Measurements from ENCODE around the gene POLD1. TPM values are rescaled to one million over a fixed set of nuclear protein-coding genes. Genes with fewer than 3 reads are reported as not detected.
A peak's percentile ranks its signal among the peaks of the same experiment; 100 is the strongest.

The POLD1 gene
- total RNA-seq, 2 experiments from 2014 or later: 119 to 233 TPM

- ChIA-PET CTCF (ENCODE audit: unreplicated experiment) (no interaction called here), POLR2A (no interaction called here)
- Histone ChIP-seq H2AFZ (ENCODE audit: low read length) (no peak overlapping the region), H3K4me2 (ENCODE audit: low read length) (no peak overlapping the region), H3K4me3 (ENCODE audit: low read depth, low read length, poor library complexity, severe bottlenecking) (no peak overlapping the region), H3K9me3 (ENCODE audit: low read length) (no peaks in the 10 kb centered on the region), H3K36me3 (ENCODE audit: insufficient read depth, low read length) (no peaks in the 10 kb centered on the region), H3K79me2 (ENCODE audit: insufficient read depth, low read depth, low read length) (no peaks in the 10 kb centered on the region), H4K20me1 (ENCODE audit: insufficient read depth, low read length) (no peaks in the 10 kb centered on the region), H3K4me1 (ENCODE audit: insufficient read depth, low read length, poor library complexity, severe bottlenecking) (peaks cover 25% of the 10 kb centered on the region), H3K9me2 (ENCODE audit: insufficient read depth, low read length) (no peaks in the 10 kb centered on the region), H3K27ac (ENCODE audit: low read depth, low read length, poor library complexity, severe bottlenecking) (no peak overlapping the region)
- intact Hi-C loops (cut with micrococcal nuclease; ENCODE audit: unreplicated experiment): no loop called here
- no peak for TF ChIP-seq EZH2phosphoT487 (IDR thresholded peaks at IDR 0.05; ENCODE audit: borderline replicate concordance, low read depth, low read length)
- no peak for TF ChIP-seq CTCF (conservative IDR thresholded peaks at IDR 0.05; ENCODE audit: low read length)
- DNase-seq (ENCODE audit: low spot score): no peak
- no TSS peak for BruUV-seq (replicated peaks)
These were observed 74.4 kb downstream of the POLD1 start for GRCh38 chr19:50458396-50459066.

GRCh38 chr19:50459067-50459456 lies 74.9 kb downstream of the POLD1 start:
- no peak for TF ChIP-seq EZH2phosphoT487 (IDR thresholded peaks at IDR 0.05; ENCODE audit: borderline replicate concordance, low read depth, low read length)
- TF ChIP-seq CTCF (conservative IDR thresholded peaks at IDR 0.05; ENCODE audit: low read length): no peak
- ChIA-PET POLR2A (no interaction called here), CTCF (ENCODE audit: unreplicated experiment) (no interaction called here)
- Histone ChIP-seq H3K9me2 (ENCODE audit: insufficient read depth, low read length) (no peaks in the 10 kb centered on the region), H3K4me1 (ENCODE audit: insufficient read depth, low read length, poor library complexity, severe bottlenecking) (peaks cover 25% of the 10 kb centered on the region), H3K9me3 (ENCODE audit: low read length) (no peaks in the 10 kb centered on the region), H3K4me2 (ENCODE audit: low read length) (no peak overlapping the region), H3K4me3 (ENCODE audit: low read depth, low read length, poor library complexity, severe bottlenecking) (no peak overlapping the region), H2AFZ (ENCODE audit: low read length) (no peak overlapping the region), H4K20me1 (ENCODE audit: insufficient read depth, low read length) (no peaks in the 10 kb centered on the region), H3K27ac (ENCODE audit: low read depth, low read length, poor library complexity, severe bottlenecking) (no peak overlapping the region), H3K36me3 (ENCODE audit: insufficient read depth, low read length) (no peaks in the 10 kb centered on the region), H3K79me2 (ENCODE audit: insufficient read depth, low read depth, low read length) (no peaks in the 10 kb centered on the region)
- DNase-seq (ENCODE audit: low spot score): no peak
- BruUV-seq (replicated peaks): no TSS peak
- intact Hi-C loops (cut with micrococcal nuclease; ENCODE audit: unreplicated experiment): no loop called here

GRCh38 chr19:50459638-50460037 lies 75.5 kb downstream of the POLD1 start:
- ChIA-PET CTCF (ENCODE audit: unreplicated experiment) (interaction anchor here (0.6 kb wide), 1 partner anchor 24 kb away, joined by 3 read pairs; no protein-coding TSS in a partner anchor), POLR2A (no interaction called here)
- no peaks in the 10 kb centered on the region for H3K36me3 ChIP-seq (ENCODE audit: insufficient read depth, low read length)
- H3K4me1 ChIP-seq (ENCODE audit: insufficient read depth, low read length, poor library complexity, severe bottlenecking): peaks cover 25% of the 10 kb centered on the region
- H3K9me2 ChIP-seq (ENCODE audit: insufficient read depth, low read length): no peaks in the 10 kb centered on the region
- H3K4me3 ChIP-seq (ENCODE audit: low read depth, low read length, poor library complexity, severe bottlenecking): peak overlapping the region; percentile 26
- no peaks in the 10 kb centered on the region for H3K79me2 ChIP-seq (ENCODE audit: insufficient read depth, low read depth, low read length)
- DNase-seq (ENCODE audit: low spot score): no peak
- H3K4me2 ChIP-seq (ENCODE audit: low read length): peak overlapping the region; percentile 56
- H3K27ac ChIP-seq (ENCODE audit: low read depth, low read length, poor library complexity, severe bottlenecking): peak overlapping the region; percentile 81
- H3K9me3 ChIP-seq (ENCODE audit: low read length): no peaks in the 10 kb centered on the region
- peak overlapping the region; percentile 47 for H2AFZ ChIP-seq (ENCODE audit: low read length)
- H4K20me1 ChIP-seq (ENCODE audit: insufficient read depth, low read length): no peaks in the 10 kb centered on the region
- TF ChIP-seq CTCF (conservative IDR thresholded peaks at IDR 0.05; ENCODE audit: low read length): no peak
- no peak for TF ChIP-seq EZH2phosphoT487 (IDR thresholded peaks at IDR 0.05; ENCODE audit: borderline replicate concordance, low read depth, low read length)
- intact Hi-C loops (cut with micrococcal nuclease; ENCODE audit: unreplicated experiment): no loop called here
- BruUV-seq (replicated peaks): no TSS peak

All from OCI-LY7 (cell line).